BE2C (cell line): Measurements from ENCODE around the gene INO80B.
A peak's percentile ranks its signal among the peaks of the same experiment; 100 is the strongest.
"Not testable (repeated sequence)": the region's sequence is repeated elsewhere in the genome, so short reads cannot be mapped to it uniquely, and the experiment has no call there.

Source experiments
- DNase-seq: peaks from one replicate; pipeline ENCODE4 v3.0.0-alpha.2; 2020
- H3K27me3 ChIP-seq: fragments of 250-450 bp; sonication (Bioruptor Pico); 2 replicates; pipeline ENCODE4 v1.5.1; 2020; ENCODE audit warnings: mild to moderate bottlenecking
- H3K36me3 ChIP-seq: fragments of 250-450 bp; sonication (Bioruptor Pico); 2 replicates; pipeline ENCODE4 v1.5.1; 2020; ENCODE audit warnings: mild to moderate bottlenecking
- H3K4me1 ChIP-seq: fragments of 250-450 bp; sonication (Bioruptor Pico); 2 replicates; pipeline ENCODE4 v1.5.1; 2020
- H3K4me3 ChIP-seq: 2 replicates; pipeline ENCODE4 v1.5.1; 2011; ENCODE audit warnings: low read depth, low read length
- H3K9me3 ChIP-seq: fragments of 250-450 bp; sonication (Bioruptor Pico); 2 replicates; pipeline ENCODE4 v1.5.1; 2020
- CTCF ChIP-seq: IDR thresholded peaks from 2 replicates; pipeline ENCODE4 v1.5.1; 2012; ENCODE audit warnings: mild to moderate bottlenecking, low read depth, low read length

Gene INO80B

GRCh38 chr2:74482801-74483674 is 28.2 kb downstream of the INO80B start, which contains the start of the genes CCDC142 and TTC31:
Gene CCDC142 (minus strand): TSS chr2:74482998. CDS start chr2:74482837, 161 bp downstream.
Gene TTC31 (plus strand): TSS chr2:74483081. CDS start chr2:74483096, 15 bp downstream.
- no peaks in the 10 kb centered on the region for H3K4me1 ChIP-seq
- peak; percentile 88 for DNase-seq
- H3K4me3 ChIP-seq: peak within 1 kb of the TSS; percentile 79
- H3K27me3 ChIP-seq: no peaks in the 10 kb centered on the region
- TF ChIP-seq CTCF: peak; percentile 72
- no peaks in the 10 kb centered on the region for H3K36me3 ChIP-seq
- no peaks in the 10 kb centered on the region for H3K9me3 ChIP-seq

- peak overlapping the region; percentile 79 for H3K4me3 ChIP-seq
- not testable (repeated sequence) for H3K4me1 ChIP-seq, H3K36me3 ChIP-seq, H3K27me3 ChIP-seq, H3K9me3 ChIP-seq, DNase-seq
These were observed 28.8 kb downstream of the INO80B start for GRCh38 chr2:74483675-74484164.

- no peak overlapping the region for H3K4me3 ChIP-seq
- H3K36me3 ChIP-seq: no peaks in the 10 kb centered on the region
- no peak for TF ChIP-seq CTCF
- DNase-seq: no peak
- no peaks in the 10 kb centered on the region for H3K9me3 ChIP-seq
- no peaks in the 10 kb centered on the region for H3K4me1 ChIP-seq
- H3K27me3 ChIP-seq: no peaks in the 10 kb centered on the region
These were observed 31.3 kb downstream of the INO80B start for GRCh38 chr2:74486141-74486540.

DNA sequence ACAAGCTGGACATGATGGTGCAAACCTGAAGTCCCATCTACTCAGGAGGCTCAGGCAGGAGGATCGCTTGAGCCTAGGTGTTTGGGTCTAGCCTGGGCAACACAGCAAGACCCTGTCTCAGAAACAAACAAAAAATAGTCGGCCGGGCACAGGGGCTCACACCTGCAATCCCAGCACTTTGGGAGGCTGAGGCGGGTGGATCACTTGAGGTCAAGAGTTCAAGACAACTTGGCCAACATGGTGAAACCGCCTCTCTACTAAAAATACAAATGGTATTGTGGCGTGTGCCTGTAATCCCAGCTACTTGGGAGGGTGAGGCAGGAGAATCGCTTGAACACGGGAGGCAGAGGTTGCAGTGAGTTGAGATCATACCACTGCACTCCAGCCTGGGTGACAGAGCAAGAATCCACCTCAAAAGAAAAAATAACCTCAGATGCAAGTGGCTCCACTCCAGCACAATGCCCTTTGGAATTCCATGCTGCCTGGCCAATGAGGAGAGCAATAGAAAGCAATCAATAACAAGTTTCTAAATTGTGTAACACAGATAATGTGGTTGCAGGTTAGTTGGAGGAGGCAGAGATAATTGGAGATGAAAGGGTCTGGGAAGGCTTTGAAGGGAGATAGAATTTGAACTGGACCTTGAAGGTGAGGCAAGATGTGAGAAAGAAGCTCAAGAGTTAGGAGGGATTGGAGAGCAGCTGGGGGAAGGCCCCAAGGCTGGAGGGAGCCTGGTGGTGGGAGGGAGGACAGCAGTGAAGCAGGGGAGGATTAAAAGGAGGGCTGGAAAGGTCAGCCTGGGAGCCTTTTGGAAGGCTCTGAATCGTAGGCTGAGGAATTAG is 34.0 kb downstream of the INO80B start:
- Histone ChIP-seq H3K36me3 (no peaks in the 10 kb centered on the region), H3K4me1 (no peaks in the 10 kb centered on the region), H3K4me3 (no peak overlapping the region), H3K9me3 (no peaks in the 10 kb centered on the region), H3K27me3 (no peaks in the 10 kb centered on the region)
- no peak for TF ChIP-seq CTCF
- no peak for DNase-seq

- Histone ChIP-seq H3K4me3 (no peak overlapping the region), H3K4me1 (no peaks in the 10 kb centered on the region), H3K36me3 (no peaks in the 10 kb centered on the region), H3K27me3 (no peaks in the 10 kb centered on the region), H3K9me3 (no peaks in the 10 kb centered on the region)
- no peak for DNase-seq
- TF ChIP-seq CTCF: no peak
These were observed 35.0 kb downstream of the INO80B start for GRCh38 chr2:74489906-74490305.

DNA sequence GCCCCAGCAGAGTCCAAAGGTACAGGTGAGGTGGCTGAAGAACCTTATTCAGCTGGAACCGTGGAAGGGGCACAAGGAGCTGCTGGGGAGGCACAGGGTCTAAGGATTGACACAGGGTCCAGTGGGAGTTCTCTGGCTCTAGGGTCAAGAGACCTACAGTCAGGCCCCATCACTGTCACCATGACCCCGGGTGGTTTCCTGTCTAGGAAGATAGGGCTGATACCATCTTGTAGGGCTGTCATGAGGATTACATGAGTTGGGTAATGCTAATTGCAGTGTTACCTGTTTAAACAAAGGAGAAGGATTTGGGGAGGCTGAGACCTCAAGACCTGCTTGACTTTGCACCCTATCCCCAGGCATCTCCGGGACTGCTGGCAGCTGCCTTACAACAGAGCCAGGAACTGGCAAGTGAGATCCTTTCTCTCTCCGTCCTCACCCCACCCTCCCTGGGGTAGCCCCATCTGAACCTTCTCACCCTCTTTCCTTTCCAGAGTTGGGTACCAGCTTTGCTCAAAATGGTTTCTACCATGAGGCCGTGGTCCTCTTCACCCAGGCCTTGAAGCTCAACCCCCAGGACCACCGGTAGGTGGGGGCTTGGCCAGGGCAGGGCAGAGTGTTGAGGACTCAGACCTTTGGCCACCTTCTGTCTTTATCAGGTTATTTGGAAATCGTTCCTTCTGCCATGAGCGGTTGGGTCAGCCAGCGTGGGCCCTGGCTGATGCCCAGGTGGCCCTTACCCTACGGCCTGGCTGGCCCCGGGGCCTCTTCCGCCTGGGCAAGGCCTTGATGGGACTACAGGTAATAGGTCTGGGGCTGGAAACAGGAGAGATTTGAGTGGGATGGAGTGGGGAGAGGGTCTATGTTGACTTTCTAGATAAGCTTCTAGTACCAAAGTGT is 37.0 kb downstream of the INO80B start:
- TF ChIP-seq CTCF: no peak
- H3K27me3 ChIP-seq: no peaks in the 10 kb centered on the region
- no peaks in the 10 kb centered on the region for H3K4me1 ChIP-seq
- no peak overlapping the region for H3K4me3 ChIP-seq
- H3K36me3 ChIP-seq: no peaks in the 10 kb centered on the region
- DNase-seq: no peak
- H3K9me3 ChIP-seq: no peaks in the 10 kb centered on the region
